ENCODE measurements around the gene NYAP2.

The NYAP2 gene

GRCh38 chr2:225484751-225485150 lies 85.2 kb downstream of the NYAP2 start:
- no peak for DNase-seq (ENCODE audit: low read depth in 2 of 2)

GRCh38 chr2:225486236-225486635 lies 86.7 kb downstream of the NYAP2 start:
- DNase-seq (ENCODE audit: low read depth in 2 of 2): no peak

- DNase-seq (ENCODE audit: low read depth in 2 of 2): no peak
Measured at GRCh38 chr2:225487878-225488416, 88.4 kb downstream of the NYAP2 start.

- no peak for DNase-seq (ENCODE audit: low read depth in 2 of 2)
Measured at GRCh38 chr2:225488743-225489142, 89.2 kb downstream of the NYAP2 start.

GRCh38 chr2:225493420-225494099 lies 94.0 kb downstream of the NYAP2 start:
- no peak for DNase-seq (ENCODE audit: low read depth in 2 of 2)

GRCh38 chr2:225494100-225494459 lies 94.6 kb downstream of the NYAP2 start:
- DNase-seq (ENCODE audit: low read depth in 2 of 2): no peak

GRCh38 chr2:225495706-225496105 lies 96.2 kb downstream of the NYAP2 start:
- no peak for DNase-seq (ENCODE audit: low read depth in 2 of 2)

- DNase-seq (ENCODE audit: low read depth in 2 of 2): no peak
Measured at GRCh38 chr2:225496568-225496967, 97.1 kb downstream of the NYAP2 start.

- no peak for DNase-seq (ENCODE audit: low read depth in 2 of 2)
Measured at GRCh38 chr2:225497166-225497565, 97.7 kb downstream of the NYAP2 start.

GRCh38 chr2:225501022-225501421 lies 101.5 kb downstream of the NYAP2 start:
- no peak for DNase-seq (ENCODE audit: low read depth in 2 of 2)

- DNase-seq (ENCODE audit: low read depth in 2 of 2): no peak
Measured at GRCh38 chr2:225502971-225503370, 103.5 kb downstream of the NYAP2 start.

- DNase-seq (ENCODE audit: low read depth in 2 of 2): no peak
Measured at GRCh38 chr2:225510796-225511195, 111.3 kb downstream of the NYAP2 start.

- DNase-seq (ENCODE audit: low read depth in 2 of 2): no peak
Measured at GRCh38 chr2:225512469-225512868, 113.0 kb downstream of the NYAP2 start.

GRCh38 chr2:225512876-225513540 lies 113.5 kb downstream of the NYAP2 start:
- DNase-seq (ENCODE audit: low read depth in 2 of 2): no peak

- no peak for DNase-seq (ENCODE audit: low read depth in 2 of 2)
Measured at GRCh38 chr2:225515033-225515432, 115.5 kb downstream of the NYAP2 start.

- no peak for DNase-seq (ENCODE audit: low read depth in 2 of 2)
Measured at GRCh38 chr2:225526760-225527390, 127.4 kb downstream of the NYAP2 start.

GRCh38 chr2:225531559-225531958 lies 132.0 kb downstream of the NYAP2 start:
- no peak for DNase-seq (ENCODE audit: low read depth in 2 of 2)

GRCh38 chr2:225532096-225532495 lies 132.6 kb downstream of the NYAP2 start:
- DNase-seq (ENCODE audit: low read depth in 2 of 2): no peak

- DNase-seq (ENCODE audit: low read depth in 2 of 2): no peak
Measured at GRCh38 chr2:225534037-225534436, 134.5 kb downstream of the NYAP2 start.

- DNase-seq (ENCODE audit: low read depth in 2 of 2): no peak
Measured at GRCh38 chr2:225534697-225535096, 135.2 kb downstream of the NYAP2 start.

GRCh38 chr2:225536036-225536435 lies 136.5 kb downstream of the NYAP2 start:
- DNase-seq (ENCODE audit: low read depth in 2 of 2): no peak

- DNase-seq (ENCODE audit: low read depth in 2 of 2): no peak
Measured at GRCh38 chr2:225543626-225544025, 144.1 kb downstream of the NYAP2 start.

- DNase-seq (ENCODE audit: low read depth in 2 of 2): no peak
Measured at GRCh38 chr2:225556461-225556860, 157.0 kb downstream of the NYAP2 start.

Measured in stimulated activated CD8-positive, alpha-beta memory T cell treated with anti-CD3 and anti-CD28 coated beads, Interleukin-7, amount 100 ng/mL, for 1 hour (primary cell).